GM23248 (cell line): ENCODE data around the gene TTC32. TPM values are rescaled to one million over a fixed set of nuclear protein-coding genes. Genes with fewer than 3 reads are reported as not detected.
A peak's percentile ranks its signal among the peaks of the same experiment; 100 is the strongest.

Experiments
- DNase-seq: peaks from one replicate; pipeline ENCODE4 v3.0.0-alpha.2; 2015
- H2AFZ ChIP-seq: fragments of 200-600 bp; sonication (generic); 2 replicates; pipeline ENCODE4 v1.6.1; 2016; ENCODE audit warnings: antibody characterized with exemption
- H3F3A ChIP-seq: fragments of 200-600 bp; sonication (generic); 2 replicates; pipeline ENCODE4 v1.6.1; 2016; ENCODE audit warnings: mild to moderate bottlenecking, antibody characterized with exemption, mixed run types; ENCODE audit not compliant: insufficient read depth
- H3K27ac ChIP-seq: fragments of 200-600 bp; sonication (generic); 2 replicates; pipeline ENCODE4 v1.5.1; 2016; ENCODE audit warnings: mild to moderate bottlenecking
- H3K27me3 ChIP-seq: fragments of 200-600 bp; sonication (generic); replicated peaks from 2 replicates; pipeline ENCODE4 v1.6.1; 2016; ENCODE audit warnings: mild to moderate bottlenecking; ENCODE audit not compliant: insufficient read depth
- H3K36me3 ChIP-seq: fragments of 200-600 bp; sonication (generic); 2 replicates; pipeline ENCODE4 v1.6.1; 2016; ENCODE audit warnings: low read depth, mild to moderate bottlenecking
- H3K4me1 ChIP-seq: fragments of 200-600 bp; sonication (generic); 2 replicates; pipeline ENCODE4 v1.6.1; 2016; ENCODE audit warnings: mild to moderate bottlenecking; ENCODE audit not compliant: insufficient read depth
- H3K4me2 ChIP-seq: fragments of 200-600 bp; sonication (generic); one replicate; pipeline ENCODE4 v1.6.1; 2016; ENCODE audit warnings: mild to moderate bottlenecking; ENCODE audit not compliant: unreplicated experiment
- H3K4me3 ChIP-seq: fragments of 200-600 bp; sonication (generic); 2 replicates; pipeline ENCODE4 v1.5.1; 2016; ENCODE audit warnings: mild to moderate bottlenecking
- H3K79me2 ChIP-seq: fragments of 200-600 bp; sonication (generic); 2 replicates; pipeline ENCODE4 v1.6.1; 2016; ENCODE audit warnings: mild to moderate bottlenecking; ENCODE audit not compliant: insufficient read depth
- H3K9ac ChIP-seq: fragments of 200-600 bp; sonication (generic); 2 replicates; pipeline ENCODE4 v1.6.1; 2016; ENCODE audit warnings: mild to moderate bottlenecking
- H3K9me2 ChIP-seq: fragments of 200-600 bp; sonication (generic); 2 replicates; pipeline ENCODE4 v1.6.1; 2016; ENCODE audit warnings: mixed run types, mild to moderate bottlenecking, moderate library complexity; ENCODE audit not compliant: insufficient read depth
- H3K9me3 ChIP-seq: fragments of 200-600 bp; sonication (generic); one replicate; pipeline ENCODE4 v1.6.1; 2017; ENCODE audit warnings: low read depth
- H4K20me1 ChIP-seq: fragments of 200-600 bp; sonication (generic); 2 replicates; pipeline ENCODE4 v1.6.0; 2016; ENCODE audit not compliant: insufficient read depth
- EZH2 ChIP-seq: fragments of 200-600 bp; sonication (generic); IDR thresholded peaks from 2 replicates; pipeline ENCODE4 v1.6.1; 2018; ENCODE audit warnings: antibody characterized with exemption, mild to moderate bottlenecking; ENCODE audit not compliant: insufficient read depth, poor library complexity, severe bottlenecking
- EZH2phosphoT487 ChIP-seq: fragments of 200-600 bp; sonication (generic); IDR thresholded peaks from 2 replicates; pipeline ENCODE4 v1.6.1; 2018; ENCODE audit warnings: antibody characterized with exemption, moderate library complexity, mild to moderate bottlenecking, low read depth; ENCODE audit not compliant: insufficient read depth
- WGBS, 2 experiments: methylation state at CpG; one replicate each; pipeline ENCODE4 v1.1.6; 2015 to 2017; ENCODE audit warnings: low lambda C conversion rate in 2 of 2, low coverage in 1 of 2; ENCODE audit errors: missing lambda C conversion rate in 2 of 2; 5-methylcytosine and 5-hydroxymethylcytosine counted together
- in situ Hi-C: fragments of 300-500 bp; cut with MboI; formaldehyde crosslinking; loops from 2 replicates; pipeline ENCODE4 v1.15.0; 2020
- polyA plus RNA-seq: library from polyadenylated mRNA; unstranded; fragments of >200 nt; fragmentation: Nextera tagmentation; extraction: Ambion mirVana; gene quantifications from 2 replicates; pipeline ENCODE4 v1.2.1, GENCODE V29; 2016
- total RNA-seq: library from RNA; depleted of rRNA; stranded (reverse); fragments of >200 nt; shearing (Covaris generic); gene quantifications from 2 replicates; pipeline ENCODE4 v1.2.3, GENCODE V29; 2014

The TTC32 gene
- total and polyA plus RNA-seq, 2 experiments from 2014 or later: 1.5 to 6.8 TPM

DNA sequence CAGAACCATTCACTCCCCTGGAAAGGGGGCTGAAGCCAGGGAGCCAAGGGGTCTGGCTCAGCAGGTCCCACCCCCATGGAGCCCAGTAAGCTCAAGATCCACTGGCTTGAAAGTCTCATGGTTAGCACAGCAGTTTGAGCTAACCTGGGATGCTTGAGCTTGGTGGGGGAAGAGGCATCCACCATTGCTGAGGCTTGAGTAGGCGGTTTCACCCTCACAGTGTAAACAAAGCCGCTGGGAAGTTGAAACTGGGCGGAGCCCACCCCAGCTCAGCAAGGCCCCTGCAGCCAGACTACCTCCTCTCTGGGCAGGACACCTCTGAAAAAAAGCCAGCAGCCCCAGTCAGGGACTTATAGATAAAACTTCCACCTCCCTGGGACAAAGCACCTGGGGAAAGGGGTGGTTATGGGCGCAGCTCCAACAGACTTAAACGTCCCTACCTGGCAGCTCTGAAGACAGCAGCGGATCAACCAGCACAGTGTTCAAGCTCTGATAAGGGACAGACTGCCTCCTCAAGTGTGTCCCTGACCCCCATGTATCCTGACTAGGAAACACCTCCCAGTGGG, 14.7 kb upstream of the TTC32 start:
- Histone ChIP-seq H3K9me2 (no peaks in the 10 kb centered on the region), H3K9ac (no peak overlapping the region), H3K4me1 (peaks cover 9% of the 10 kb centered on the region), H3K36me3 (no peaks in the 10 kb centered on the region), H3K27ac (no peak overlapping the region), H3K27me3 (no peaks in the 10 kb centered on the region), H2AFZ (no peak overlapping the region), H3K79me2 (no peaks in the 10 kb centered on the region), H3K4me3 (no peak overlapping the region), H3K4me2 (no peak overlapping the region), H4K20me1 (no peaks in the 10 kb centered on the region), H3F3A (peaks cover 13% of the 10 kb centered on the region), H3K9me3 (no peaks in the 10 kb centered on the region)
- in situ Hi-C loops: no loop called here
- DNase-seq: no peak
- no peak for TF ChIP-seq EZH2
- WGBS, 2 experiments: 93 to 94% methylated on average over 6 of the region's 6 CpGs

DNA sequence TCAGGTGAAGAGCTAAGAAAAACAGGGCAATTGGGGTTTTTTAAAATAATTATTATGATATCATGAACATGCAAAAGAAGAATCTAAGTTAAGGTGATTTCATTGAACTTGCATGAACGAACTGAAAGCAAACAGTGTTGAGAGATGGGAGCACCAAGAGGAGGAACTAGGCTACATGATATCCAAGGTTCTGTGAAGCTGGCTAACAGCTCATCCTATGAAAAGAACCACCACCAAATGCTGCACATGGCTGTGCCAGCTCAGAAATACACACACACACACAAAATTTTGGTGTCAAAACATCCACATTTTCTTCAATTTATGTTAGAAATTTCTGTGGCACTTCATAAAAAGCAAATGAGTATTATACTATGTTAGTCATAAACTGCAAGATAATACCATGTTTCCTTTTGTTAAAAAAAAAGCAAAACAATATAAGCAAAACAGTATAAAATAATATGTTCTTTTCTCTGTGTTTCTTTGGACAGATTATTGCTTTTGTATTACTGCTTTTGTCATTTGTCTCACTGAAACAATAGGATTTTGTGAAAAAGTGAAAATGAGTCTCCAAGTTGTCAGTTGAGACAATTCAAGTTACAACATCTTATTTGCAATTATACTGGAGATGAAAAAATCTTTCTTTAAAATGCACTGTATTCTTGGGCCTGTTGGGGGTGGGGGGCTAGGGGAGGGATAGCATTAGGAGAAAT, 12.6 kb upstream of the TTC32 start:
- H3K9me3 ChIP-seq: no peaks in the 10 kb centered on the region
- H3K27me3 ChIP-seq: no peaks in the 10 kb centered on the region
- no peaks in the 10 kb centered on the region for H4K20me1 ChIP-seq
- H3K79me2 ChIP-seq: no peaks in the 10 kb centered on the region
- no peak overlapping the region for H2AFZ ChIP-seq
- H3F3A ChIP-seq: peaks cover 23% of the 10 kb centered on the region
- H3K9me2 ChIP-seq: no peaks in the 10 kb centered on the region
- in situ Hi-C loops: no loop called here
- WGBS, 2 experiments: 50 to 62% methylated on average over 1 of the region's 1 CpG
- no peak for DNase-seq
- H3K4me1 ChIP-seq: peaks cover 16% of the 10 kb centered on the region
- no peak overlapping the region for H3K27ac ChIP-seq
- H3K4me2 ChIP-seq: no peak overlapping the region
- H3K9ac ChIP-seq: no peak overlapping the region
- H3K36me3 ChIP-seq: no peaks in the 10 kb centered on the region
- no peak overlapping the region for H3K4me3 ChIP-seq
- TF ChIP-seq EZH2 (no peak), EZH2phosphoT487 (no peak)

DNA sequence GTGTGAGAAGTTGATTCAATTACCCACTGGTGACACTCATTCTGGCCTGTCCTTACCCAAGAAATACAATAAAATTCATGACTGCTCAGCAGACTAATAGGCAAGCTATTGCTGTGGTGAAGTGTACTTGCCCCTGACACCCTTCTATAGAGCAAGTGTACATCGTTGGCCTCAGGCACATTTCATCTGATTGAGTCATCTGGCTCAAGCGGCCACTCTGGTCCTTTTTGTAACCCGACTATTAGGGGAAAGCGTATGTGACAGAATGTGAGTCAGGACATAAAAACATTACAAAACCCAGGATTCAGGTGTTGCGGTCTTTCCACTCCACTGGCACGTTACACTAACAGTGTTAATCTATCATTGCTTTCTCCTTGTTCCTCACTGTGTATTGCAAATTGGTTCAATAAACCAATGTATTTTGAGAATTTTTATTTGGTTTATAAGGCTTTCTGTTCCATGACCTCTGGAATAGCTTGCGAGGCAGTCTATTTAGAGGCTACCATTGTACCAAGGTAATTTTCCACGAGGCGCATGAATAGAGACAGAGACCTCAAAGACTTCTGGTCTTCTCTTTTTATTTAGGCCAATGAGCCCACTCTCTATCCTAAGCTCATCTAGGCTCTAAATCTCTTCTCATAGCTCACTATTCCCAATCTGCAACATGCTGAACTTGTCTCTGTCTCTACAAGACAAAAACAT, 10.2 kb upstream of the TTC32 start:
- 55 to 59% methylated on average over 9 of the region's 9 CpGs for WGBS, 2 experiments
- in situ Hi-C loops: no loop called here
- Histone ChIP-seq H2AFZ (no peak overlapping the region), H3K36me3 (no peaks in the 10 kb centered on the region), H3K9me2 (no peaks in the 10 kb centered on the region), H3K4me3 (no peak overlapping the region), H4K20me1 (no peaks in the 10 kb centered on the region), H3K4me1 (peaks cover 16% of the 10 kb centered on the region), H3K4me2 (peak overlapping the region; percentile 40), H3K79me2 (no peaks in the 10 kb centered on the region), H3F3A (peaks cover 23% of the 10 kb centered on the region), H3K9me3 (no peaks in the 10 kb centered on the region), H3K27ac (peak overlapping the region; percentile 13; the same call in 1 of the 2 replicates), H3K27me3 (no peaks in the 10 kb centered on the region), H3K9ac (no peak overlapping the region)
- TF ChIP-seq EZH2 (no peak), EZH2phosphoT487 (peak; percentile 85)
- peak; percentile 87 for DNase-seq

DNA sequence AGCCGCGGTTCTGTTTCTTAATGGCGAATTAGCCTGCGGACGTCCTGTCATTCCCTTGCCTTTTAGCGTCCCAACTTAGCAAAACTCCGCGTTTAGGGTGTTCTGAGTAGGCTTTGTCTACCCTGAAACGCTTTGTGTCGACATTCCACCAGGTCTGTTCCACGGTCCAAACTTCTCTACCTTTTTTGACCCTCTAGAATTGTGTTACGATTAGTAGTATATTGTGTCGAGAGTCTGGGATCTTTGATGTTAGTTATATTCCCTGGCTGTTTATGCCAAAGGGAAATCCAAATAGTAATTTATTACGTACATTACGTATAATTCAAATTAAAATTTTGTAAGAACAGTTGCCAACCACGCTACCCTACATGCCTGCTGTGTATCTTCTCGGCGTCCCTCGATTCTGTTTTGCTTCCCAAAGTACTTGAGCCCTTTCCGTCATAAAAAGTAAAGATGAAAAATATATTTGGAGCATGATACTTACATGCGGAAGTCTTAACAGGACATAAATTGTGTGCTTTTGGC, 495 bp upstream of the TTC32 start:
- H3K36me3 ChIP-seq: no peaks in the 10 kb centered on the region
- H3K4me3 ChIP-seq: peak overlapping the region; percentile 92
- H3K27me3 ChIP-seq: no peaks in the 10 kb centered on the region
- H3K4me2 ChIP-seq: peak overlapping the region; percentile 99
- no peaks in the 10 kb centered on the region for H3K9me2 ChIP-seq
- no peaks in the 10 kb centered on the region for H3K9me3 ChIP-seq
- peak overlapping the region; percentile 95 for H3K27ac ChIP-seq
- peaks cover 19% of the 10 kb centered on the region; the same call in 1 of the 2 replicates for H3F3A ChIP-seq
- no peaks in the 10 kb centered on the region for H4K20me1 ChIP-seq
- peak; percentile 51 for DNase-seq
- TF ChIP-seq EZH2 (no peak), EZH2phosphoT487 (no peak)
- peak overlapping the region; percentile 99 for H3K9ac ChIP-seq
- 1 to 2% methylated on average over 20 to 21 of the region's 21 CpGs for WGBS, 2 experiments
- peaks cover 40% of the 10 kb centered on the region for H3K79me2 ChIP-seq
- peaks cover 36% of the 10 kb centered on the region for H3K4me1 ChIP-seq
- in situ Hi-C loops: no loop called here
- H2AFZ ChIP-seq: peak overlapping the region; percentile 97
